Fibroblast of villous mesenchyme (primary cell): ENCODE measurements around the gene PDIA3. TPM values are rescaled to one million over a fixed set of nuclear protein-coding genes. Genes with fewer than 3 reads are reported as not detected.

Experiments
- DNase-seq: peaks from one replicate; pipeline ENCODE4 v3.0.0-alpha.2; 2010; ENCODE audit warnings: low read depth
- H3K4me3 ChIP-seq: 2 replicates; pipeline ENCODE4 v1.5.1; 2011; ENCODE audit warnings: low read depth, mild to moderate bottlenecking, low read length
- total RNA-seq: library from RNA; depleted of rRNA; stranded (reverse); fragments of >200 nt; gene quantifications from 2 replicates; pipeline ENCODE4 v1.2.3, GENCODE V29; 2012
- TF ChIP-seq, protein P1 (sequence below): IDR thresholded peaks from 2 replicates; pipeline ENCODE4 v1.5.1; 2012; ENCODE audit warnings: low read depth, mild to moderate bottlenecking, low read length; ENCODE audit not compliant: insufficient read depth

Gene PDIA3
- total RNA-seq, 1 donor: 185 TPM

DNA sequence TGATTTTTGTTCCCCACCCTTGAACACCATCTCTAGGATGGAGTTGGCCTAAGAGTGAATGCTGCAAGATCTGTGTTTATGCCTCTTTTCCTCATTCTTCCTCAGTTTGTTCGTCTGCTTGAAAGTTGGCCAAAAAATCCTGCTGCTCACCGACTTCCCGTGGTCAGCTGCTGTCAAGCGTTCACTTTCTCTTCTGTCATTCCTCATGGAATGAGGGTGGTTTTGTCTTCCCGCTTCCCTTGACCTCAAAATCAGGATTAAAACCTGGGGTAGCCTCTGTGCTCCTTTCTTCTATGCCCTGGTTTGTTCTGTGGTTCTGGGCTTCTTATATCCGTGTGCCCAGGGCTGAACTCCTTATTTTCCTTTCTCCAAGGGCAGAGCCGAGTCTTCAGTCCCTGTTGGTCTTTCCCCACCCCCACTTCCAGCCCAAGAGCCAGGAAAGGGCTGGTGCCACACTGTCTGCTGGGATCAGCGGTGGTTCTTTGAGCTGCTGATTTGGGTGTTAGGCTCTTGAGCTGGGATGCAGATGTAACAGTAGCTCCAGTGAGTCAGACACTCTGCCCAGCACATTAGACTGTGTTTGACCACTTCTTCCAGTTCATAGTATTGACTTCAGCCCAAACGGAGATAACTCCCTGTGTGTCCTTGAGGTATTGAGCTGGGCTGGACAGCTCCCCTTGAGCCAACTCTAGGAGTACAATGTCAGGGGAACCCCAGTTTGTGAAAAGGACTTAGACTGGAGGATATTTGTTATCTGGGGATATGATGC is 48.2 kb downstream of the PDIA3 start:
- DNase-seq: no peak
- peak overlapping the region; percentile 94 for H3K4me3 ChIP-seq
- TF ChIP-seq, protein P1, sequence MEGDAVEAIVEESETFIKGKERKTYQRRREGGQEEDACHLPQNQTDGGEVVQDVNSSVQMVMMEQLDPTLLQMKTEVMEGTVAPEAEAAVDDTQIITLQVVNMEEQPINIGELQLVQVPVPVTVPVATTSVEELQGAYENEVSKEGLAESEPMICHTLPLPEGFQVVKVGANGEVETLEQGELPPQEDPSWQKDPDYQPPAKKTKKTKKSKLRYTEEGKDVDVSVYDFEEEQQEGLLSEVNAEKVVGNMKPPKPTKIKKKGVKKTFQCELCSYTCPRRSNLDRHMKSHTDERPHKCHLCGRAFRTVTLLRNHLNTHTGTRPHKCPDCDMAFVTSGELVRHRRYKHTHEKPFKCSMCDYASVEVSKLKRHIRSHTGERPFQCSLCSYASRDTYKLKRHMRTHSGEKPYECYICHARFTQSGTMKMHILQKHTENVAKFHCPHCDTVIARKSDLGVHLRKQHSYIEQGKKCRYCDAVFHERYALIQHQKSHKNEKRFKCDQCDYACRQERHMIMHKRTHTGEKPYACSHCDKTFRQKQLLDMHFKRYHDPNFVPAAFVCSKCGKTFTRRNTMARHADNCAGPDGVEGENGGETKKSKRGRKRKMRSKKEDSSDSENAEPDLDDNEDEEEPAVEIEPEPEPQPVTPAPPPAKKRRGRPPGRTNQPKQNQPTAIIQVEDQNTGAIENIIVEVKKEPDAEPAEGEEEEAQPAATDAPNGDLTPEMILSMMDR: no peak

DNA sequence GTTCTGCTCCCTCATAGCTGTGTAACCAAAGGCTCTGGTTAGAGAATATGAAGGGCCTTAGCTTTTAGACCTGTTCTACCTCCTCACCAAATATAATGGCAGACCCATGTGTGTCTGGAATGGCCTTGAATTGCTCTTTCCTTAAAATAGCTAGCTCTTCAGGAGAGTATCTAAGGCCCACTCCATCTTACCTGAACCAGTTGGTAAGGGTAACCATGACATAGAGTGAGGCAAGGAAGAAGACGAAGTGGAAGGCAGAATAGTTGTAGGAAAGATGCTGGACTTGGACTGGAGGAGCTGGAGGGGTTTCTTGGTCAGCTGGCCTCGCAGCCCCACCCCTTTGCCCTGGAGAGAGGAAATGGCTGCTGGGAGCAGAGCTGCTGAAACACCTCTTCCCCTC is 49.0 kb downstream of the PDIA3 start:
- DNase-seq: no peak
- H3K4me3 ChIP-seq: no peak overlapping the region
- TF ChIP-seq, protein P1: no peak

DNA sequence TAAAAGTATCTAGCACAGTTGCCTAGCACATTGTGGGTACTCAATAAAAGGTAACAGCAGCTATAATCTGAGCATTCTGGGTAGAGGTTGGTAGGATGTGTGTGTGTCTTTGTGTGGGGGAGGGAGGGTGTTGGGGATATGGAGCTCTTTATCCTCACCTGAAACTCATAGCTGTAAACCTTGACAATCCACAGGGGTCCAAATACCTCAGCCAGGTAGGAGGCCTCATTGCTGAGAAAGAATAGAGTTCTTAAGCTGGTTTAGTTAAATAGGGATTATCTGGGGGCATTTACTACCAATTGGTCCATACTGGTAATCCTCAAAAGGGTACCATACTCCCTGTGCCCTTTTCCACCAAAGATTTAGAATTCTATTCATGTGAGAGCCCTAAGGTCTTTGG is 49.8 kb downstream of the PDIA3 start:
- TF ChIP-seq, protein P1: no peak
- H3K4me3 ChIP-seq: no peak overlapping the region
- no peak for DNase-seq

DNA sequence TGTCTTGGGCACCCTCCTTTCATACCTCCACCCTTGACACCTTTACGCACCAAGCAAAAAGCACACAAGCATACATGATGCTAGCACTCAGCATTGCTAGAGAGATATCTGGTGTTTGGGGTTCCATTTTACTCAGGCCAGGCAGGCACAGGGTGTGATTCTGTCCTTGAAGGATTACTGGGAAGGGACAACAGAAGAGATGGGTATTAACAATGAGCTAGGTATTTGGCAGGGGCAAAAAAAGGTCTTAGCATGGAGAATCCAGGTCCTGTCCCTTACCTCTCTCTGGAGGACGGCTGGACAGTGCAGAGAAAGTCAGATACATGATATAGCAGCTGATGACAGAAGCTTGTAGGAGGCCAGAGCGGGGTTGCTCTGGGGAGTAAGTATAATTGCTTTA is 50.3 kb downstream of the PDIA3 start:
- TF ChIP-seq, protein P1: no peak
- no peak for DNase-seq
- no peak overlapping the region for H3K4me3 ChIP-seq

DNA sequence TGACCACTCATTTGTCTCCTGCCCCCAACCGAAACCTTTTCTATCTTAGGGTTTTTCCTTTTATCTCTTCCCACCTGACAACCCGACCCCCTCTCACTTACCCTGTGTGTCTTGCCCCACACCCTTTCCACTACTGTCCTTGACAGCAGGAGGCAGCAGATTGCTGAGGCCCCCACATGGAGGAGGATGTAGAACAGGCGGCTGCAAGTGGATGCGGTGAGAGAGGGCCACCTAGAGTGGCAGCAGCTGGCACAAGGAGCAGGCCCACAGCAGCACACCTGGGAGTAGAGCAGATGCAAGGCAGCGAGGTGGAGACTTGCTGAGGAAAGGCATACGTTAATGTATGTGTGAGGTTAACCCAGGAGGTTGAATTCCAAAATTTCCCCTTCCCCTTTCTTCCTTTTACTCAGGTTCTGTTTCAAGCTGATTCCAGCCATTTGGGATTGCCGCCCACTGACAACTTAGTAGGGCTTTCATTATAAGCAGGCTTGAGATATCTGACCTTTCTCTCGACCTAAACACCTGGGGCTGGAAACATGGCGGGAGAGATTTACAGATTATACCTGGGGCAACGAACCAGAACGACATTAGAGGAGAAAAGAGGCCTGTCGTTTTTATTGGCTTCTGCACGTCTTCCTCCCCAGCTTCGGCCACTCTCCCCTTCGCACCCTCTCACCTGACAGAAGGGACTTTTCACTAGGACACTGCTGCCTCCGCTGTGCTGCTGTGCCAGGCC is 53.1 kb downstream of the PDIA3 start:
- no peak overlapping the region for H3K4me3 ChIP-seq
- DNase-seq: no peak
- TF ChIP-seq, protein P1: no peak

DNA sequence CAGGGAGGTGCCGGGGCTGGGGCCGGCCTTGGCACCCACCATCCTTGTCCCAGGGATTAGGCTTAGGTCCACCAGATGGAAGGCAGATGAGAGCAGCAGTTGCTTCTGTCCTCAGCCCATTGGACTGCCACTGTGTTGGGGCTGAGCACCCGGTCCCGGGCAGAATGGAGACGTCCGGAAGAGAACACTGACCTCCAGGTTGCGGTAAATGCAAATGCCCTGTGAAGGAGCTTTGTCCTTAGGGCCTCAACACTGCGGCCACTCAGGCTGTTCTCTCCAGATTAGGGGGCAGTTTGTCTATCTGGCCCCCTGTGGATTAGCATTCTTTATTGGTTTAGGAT is 53.7 kb downstream of the PDIA3 start, which contains the start of gene SERINC4:
Gene SERINC4, minus strand, starts transcription at position 276 of the 341 bp plus-strand sequence. Its CDS starts 234 bp downstream, at position 42.
- H3K4me3 ChIP-seq: peak within 1 kb of the TSS; percentile 97
- TF ChIP-seq, protein P1: no peak
- DNase-seq: no peak
